Neural crest cell (in vitro differentiated cells): Measurements from ENCODE around the gene RNF5. TPM values are rescaled to one million over a fixed set of nuclear protein-coding genes. Genes with fewer than 3 reads are reported as not detected.
A peak's percentile ranks its signal among the peaks of the same experiment; 100 is the strongest.

Experiments
- DNase-seq: peaks from one replicate; pipeline ENCODE4 v3.0.0; 2021; ENCODE audit warnings: low read depth, mixed read lengths, low spot score
- H3K27ac Mint-ChIP-seq: one replicate; pipeline ENCODE4 v1.8.0; 2021; ENCODE audit warnings: mild to moderate bottlenecking, mixed read lengths; ENCODE audit not compliant: unreplicated experiment
- H3K27me3 Mint-ChIP-seq: 2 replicates; pipeline ENCODE4 v1.8.0; 2021; ENCODE audit warnings: low read depth, mild to moderate bottlenecking, mixed read lengths
- H3K36me3 Mint-ChIP-seq: 2 replicates; pipeline ENCODE4 v1.8.0; 2021; ENCODE audit warnings: low read depth, mild to moderate bottlenecking, mixed read lengths
- H3K4me1 Mint-ChIP-seq: 2 replicates; pipeline ENCODE4 v1.8.0; 2021; ENCODE audit warnings: mixed read lengths
- H3K4me3 Mint-ChIP-seq: one replicate; pipeline ENCODE4 v1.8.0; 2021; ENCODE audit warnings: mild to moderate bottlenecking, mixed read lengths
- H3K9me3 Mint-ChIP-seq: 2 replicates; pipeline ENCODE4 v1.8.0; 2021; ENCODE audit warnings: mixed read lengths
- long read RNA-seq: library from polyadenylated mRNA; unstranded; transcript quantifications from one replicate; pipeline ENCODE4 v2.0.0, GENCODE V29; 2020
- total RNA-seq: library from RNA; stranded (reverse); gene quantifications from 2 replicates; pipeline ENCODE4 v1.2.1, GENCODE V29; 2021
- TF ChIP-seq, protein P1 (sequence below): fragments of 200-600 bp; sonication (generic); conservative IDR thresholded peaks from 2 replicates; pipeline ENCODE4 v1.5.0; 2021; ENCODE audit warnings: antibody characterized with exemption, mild to moderate bottlenecking

RNF5 gene, protein sequence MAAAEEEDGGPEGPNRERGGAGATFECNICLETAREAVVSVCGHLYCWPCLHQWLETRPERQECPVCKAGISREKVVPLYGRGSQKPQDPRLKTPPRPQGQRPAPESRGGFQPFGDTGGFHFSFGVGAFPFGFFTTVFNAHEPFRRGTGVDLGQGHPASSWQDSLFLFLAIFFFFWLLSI
- total RNA-seq = 60.2 and 60.7 TPM in 2 replicates
- long read RNA-seq = 0 reads

DNA sequence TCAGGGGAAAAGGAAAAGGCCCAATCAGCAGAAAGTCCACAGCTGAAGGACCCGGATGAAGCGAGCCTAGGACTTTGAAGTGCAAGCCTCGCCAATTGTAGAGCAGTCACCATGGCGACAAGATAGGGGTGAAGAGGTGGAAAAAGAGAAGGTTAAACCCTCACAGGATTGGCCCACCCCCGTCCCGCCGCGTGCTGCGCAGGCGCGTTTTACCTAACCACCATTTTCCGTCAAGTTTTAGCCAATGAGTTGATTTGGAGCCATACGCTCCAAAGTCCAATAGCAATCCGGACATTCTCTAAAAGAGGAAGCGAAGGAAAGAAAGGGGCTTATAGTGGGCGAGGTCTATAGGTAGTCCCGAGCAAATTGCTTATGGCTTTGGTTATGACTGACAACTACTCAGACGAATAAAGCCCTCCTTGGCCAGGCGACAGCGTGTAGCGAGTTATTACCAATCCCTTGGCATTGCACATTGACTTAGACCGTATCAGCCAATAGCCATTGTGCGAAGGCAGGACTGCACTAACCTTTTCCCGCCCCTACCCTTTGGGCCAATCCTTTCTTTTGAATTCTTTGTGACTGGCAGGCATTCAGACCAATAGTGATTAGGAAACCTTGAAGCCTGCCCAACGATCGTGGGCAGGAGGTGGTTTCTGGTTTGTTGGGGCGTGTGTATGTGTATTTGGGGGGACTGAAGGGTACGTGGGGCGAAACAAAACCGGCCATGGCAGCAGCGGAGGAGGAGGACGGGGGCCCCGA is at the start of gene RNF5:
RNF5 (plus strand) TSS at position 618 of the 759 bp plus-strand sequence; CDS start at position 725, 107 bp downstream.
- Mint-ChIP-seq H3K27ac (peak within 1 kb of the TSS; percentile 98), H3K27me3 (peaks cover 6% of the 10 kb centered on the region)

DNA sequence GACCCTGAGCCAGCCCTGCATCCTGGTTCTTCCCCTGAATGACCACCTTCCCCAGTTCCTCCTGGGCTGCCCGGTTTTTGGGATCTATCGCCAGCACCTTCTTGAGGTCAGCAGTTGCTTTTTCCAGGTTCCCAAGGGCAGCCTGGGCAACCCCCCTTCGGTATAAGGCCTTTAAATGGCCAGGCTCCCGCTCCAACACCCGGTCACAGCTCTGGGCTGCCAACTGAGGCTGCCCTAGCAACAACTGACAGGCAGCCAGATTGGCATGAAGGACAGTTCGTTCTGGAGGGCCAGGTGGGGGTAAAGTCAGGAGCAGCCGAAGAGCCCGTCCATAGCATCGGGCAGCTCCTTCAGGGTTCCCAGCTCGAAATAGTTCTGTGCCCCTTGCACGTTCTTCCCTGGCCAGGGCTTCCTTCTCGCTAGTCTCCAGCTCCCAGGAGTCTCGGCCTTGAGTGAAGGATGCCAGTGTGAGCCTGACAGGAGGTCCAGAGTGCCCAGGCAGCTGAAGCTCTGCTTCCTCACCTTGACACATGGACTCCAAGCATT is 49.4 kb upstream of the RNF5 start:
- no peak overlapping the region for H3K27ac Mint-ChIP-seq
- peaks cover 8% of the 10 kb centered on the region for H3K36me3 Mint-ChIP-seq
- H3K9me3 Mint-ChIP-seq = peaks cover 2% of the 10 kb centered on the region
- DNase-seq = no peak
- TF ChIP-seq, protein P1, sequence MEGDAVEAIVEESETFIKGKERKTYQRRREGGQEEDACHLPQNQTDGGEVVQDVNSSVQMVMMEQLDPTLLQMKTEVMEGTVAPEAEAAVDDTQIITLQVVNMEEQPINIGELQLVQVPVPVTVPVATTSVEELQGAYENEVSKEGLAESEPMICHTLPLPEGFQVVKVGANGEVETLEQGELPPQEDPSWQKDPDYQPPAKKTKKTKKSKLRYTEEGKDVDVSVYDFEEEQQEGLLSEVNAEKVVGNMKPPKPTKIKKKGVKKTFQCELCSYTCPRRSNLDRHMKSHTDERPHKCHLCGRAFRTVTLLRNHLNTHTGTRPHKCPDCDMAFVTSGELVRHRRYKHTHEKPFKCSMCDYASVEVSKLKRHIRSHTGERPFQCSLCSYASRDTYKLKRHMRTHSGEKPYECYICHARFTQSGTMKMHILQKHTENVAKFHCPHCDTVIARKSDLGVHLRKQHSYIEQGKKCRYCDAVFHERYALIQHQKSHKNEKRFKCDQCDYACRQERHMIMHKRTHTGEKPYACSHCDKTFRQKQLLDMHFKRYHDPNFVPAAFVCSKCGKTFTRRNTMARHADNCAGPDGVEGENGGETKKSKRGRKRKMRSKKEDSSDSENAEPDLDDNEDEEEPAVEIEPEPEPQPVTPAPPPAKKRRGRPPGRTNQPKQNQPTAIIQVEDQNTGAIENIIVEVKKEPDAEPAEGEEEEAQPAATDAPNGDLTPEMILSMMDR = no peak
- peak overlapping the region; percentile 99 for H3K4me3 Mint-ChIP-seq
- H3K27me3 Mint-ChIP-seq = peaks cover 2% of the 10 kb centered on the region
- peaks cover 45% of the 10 kb centered on the region for H3K4me1 Mint-ChIP-seq

More for the DNA sequence above, at the start of gene RNF5:
- Mint-ChIP-seq H3K4me3 (peak within 1 kb of the TSS; percentile 98), H3K4me1 (peaks cover 63% of the 10 kb centered on the region), H3K9me3 (no peaks in the 10 kb centered on the region), H3K36me3 (peaks cover 4% of the 10 kb centered on the region)
- TF ChIP-seq, protein P1 = no peak
- DNase-seq = peak; percentile 90

DNA sequence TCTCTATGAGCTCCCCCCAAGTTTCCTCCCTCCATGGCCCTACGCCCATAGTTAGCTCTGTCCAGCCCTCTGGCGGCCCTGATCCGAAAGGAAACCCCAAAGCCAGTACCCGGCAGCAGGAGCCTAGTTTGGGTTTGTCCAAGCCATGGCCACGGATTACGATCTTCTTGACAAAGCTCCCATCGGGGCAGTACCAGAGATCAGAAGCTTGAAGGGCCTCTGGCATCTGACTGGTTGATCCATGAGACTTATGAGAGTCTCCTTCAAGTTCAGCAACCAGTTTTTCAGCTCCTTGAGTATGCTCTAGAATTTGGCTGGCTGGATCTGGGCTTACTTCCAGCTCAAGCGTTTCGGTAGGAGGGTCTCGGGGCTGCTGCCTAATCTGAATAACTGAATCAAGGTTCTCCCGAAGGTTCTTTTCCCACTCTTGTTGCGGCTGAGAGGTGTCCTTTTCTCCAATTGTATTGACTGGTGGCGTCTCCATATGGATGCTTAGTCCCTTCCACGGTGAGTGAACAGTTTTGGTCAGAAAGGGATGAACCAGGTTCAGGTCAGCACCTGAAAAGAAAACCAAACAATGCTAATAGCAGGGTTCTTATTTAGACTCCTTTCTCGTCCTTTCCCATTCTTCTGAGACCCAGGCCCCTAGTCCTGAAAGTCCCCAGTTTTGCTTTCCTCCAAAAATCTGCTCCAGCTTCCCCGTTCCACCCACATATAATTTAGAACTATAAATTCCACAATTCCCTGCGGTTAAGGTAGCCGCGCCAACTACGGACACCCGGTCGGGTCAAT is 48.7 kb upstream of the RNF5 start:
- H3K27ac Mint-ChIP-seq = peak overlapping the region; percentile 95
- peak overlapping the region; percentile 93 for H3K4me3 Mint-ChIP-seq
- H3K9me3 Mint-ChIP-seq = peaks cover 2% of the 10 kb centered on the region
- H3K36me3 Mint-ChIP-seq = peaks cover 3% of the 10 kb centered on the region
- peaks cover 45% of the 10 kb centered on the region for H3K4me1 Mint-ChIP-seq
- H3K27me3 Mint-ChIP-seq = peaks cover 2% of the 10 kb centered on the region
- TF ChIP-seq, protein P1 = no peak
- no peak for DNase-seq

DNA sequence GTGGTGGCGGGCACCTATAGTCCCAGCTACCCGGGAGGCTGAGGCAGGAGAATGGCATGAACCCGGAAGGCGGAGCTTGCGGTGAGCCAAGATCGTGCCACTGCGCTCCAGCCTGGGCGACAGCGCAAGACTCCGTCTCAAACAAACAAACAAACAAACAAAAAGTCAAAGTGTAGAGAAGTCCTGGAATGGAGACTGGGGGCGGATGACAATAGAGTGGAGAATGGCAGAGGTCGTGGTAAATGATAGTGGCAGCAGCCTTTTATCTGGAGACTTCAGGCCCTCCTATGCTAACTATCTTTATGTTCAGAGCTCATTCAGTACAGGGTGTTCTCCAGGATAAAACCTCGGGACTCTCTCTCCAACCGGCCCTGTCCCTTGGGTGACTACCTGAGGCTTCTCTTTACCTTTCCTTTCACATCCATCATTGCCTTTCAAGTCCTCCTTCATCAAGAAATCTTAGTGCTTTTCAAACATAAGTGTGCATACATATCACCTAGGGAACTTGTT is 46.7 kb upstream of the RNF5 start:
- Mint-ChIP-seq H3K27ac (no peak overlapping the region), H3K9me3 (peaks cover 2% of the 10 kb centered on the region), H3K4me3 (peak overlapping the region; percentile 76), H3K4me1 (peaks cover 38% of the 10 kb centered on the region), H3K27me3 (peaks cover 6% of the 10 kb centered on the region), H3K36me3 (no peaks in the 10 kb centered on the region)
- TF ChIP-seq, protein P1 = no peak
- DNase-seq = no peak

DNA sequence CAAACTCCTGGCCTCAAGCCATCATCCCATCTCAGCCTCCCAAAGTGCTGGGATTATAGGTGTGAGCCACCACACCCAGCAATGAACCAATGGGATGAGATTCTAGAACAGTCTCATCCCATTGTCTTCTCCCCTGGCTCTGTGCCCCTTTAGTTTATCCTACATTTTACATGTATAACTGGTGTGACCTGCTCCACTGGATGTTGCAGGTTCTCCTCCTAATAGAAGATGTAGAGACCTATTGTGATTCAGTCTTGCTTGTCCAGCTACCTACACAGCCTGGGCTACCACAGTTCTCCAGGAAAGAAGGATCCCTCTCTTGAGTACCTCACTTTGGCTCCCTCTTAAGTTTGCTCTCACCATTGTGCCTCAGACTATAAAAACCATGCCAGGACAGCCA is 46.1 kb upstream of the RNF5 start:
- peaks cover 2% of the 10 kb centered on the region for H3K9me3 Mint-ChIP-seq
- H3K4me3 Mint-ChIP-seq = peak overlapping the region; percentile 2

More for the DNA sequence above, 46.1 kb upstream of the RNF5 start:
- Mint-ChIP-seq H3K27ac (no peak overlapping the region), H3K27me3 (peaks cover 6% of the 10 kb centered on the region), H3K36me3 (no peaks in the 10 kb centered on the region), H3K4me1 (peaks cover 32% of the 10 kb centered on the region)
- no peak for DNase-seq
- TF ChIP-seq, protein P1 = no peak
